Measurements from ENCODE around the gene UGP2. TPM values are rescaled to one million over a fixed set of nuclear protein-coding genes. Genes with fewer than 3 reads are reported as not detected.
A peak's percentile ranks its signal among the peaks of the same experiment; 100 is the strongest.

UGP2 gene
- total RNA-seq, 1 donor from 2014 or later = 314 TPM

GRCh38 chr2:63862806-63863205 is 21.1 kb downstream of the UGP2 start:
- Histone ChIP-seq H3K9me3 (ENCODE audit: insufficient read depth, low read depth, low read length) (no peaks in the 10 kb centered on the region), H4K20me1 (ENCODE audit: insufficient read depth, low read length) (peaks cover 5% of the 10 kb centered on the region), H3K4me1 (ENCODE audit: insufficient read depth, low read length) (peaks cover 6% of the 10 kb centered on the region), H3K27ac (ENCODE audit: low read depth, low read length) (peak overlapping the region; percentile 34), H3K36me3 (ENCODE audit: insufficient read depth, low read length) (peaks cover 20% of the 10 kb centered on the region), H3K27me3 (ENCODE audit: insufficient read depth, low read length) (no peaks in the 10 kb centered on the region), H2AFZ (ENCODE audit: low read depth, low read length) (no peak overlapping the region), H3K79me2 (ENCODE audit: insufficient read depth, low read length) (peaks cover 16% of the 10 kb centered on the region), H3K4me3 (ENCODE audit: insufficient read depth, low read depth, low read length) (no peak overlapping the region), H3K9ac (ENCODE audit: low read length) (peak overlapping the region; percentile 2), H3K4me2 (ENCODE audit: low read length) (peak overlapping the region; percentile 26)
- TF ChIP-seq EZH2 (IDR thresholded peaks at IDR 0.05; ENCODE audit: insufficient read depth, low read length) = no peak
- no peak for TF ChIP-seq CTCF (IDR thresholded peaks at IDR 0.05; ENCODE audit: insufficient read depth, low read depth, low read length)
- Mint-ChIP-seq H3K27ac (ENCODE audit: unreplicated experiment) (no peak overlapping the region), H3K36me3 (ENCODE audit: low read depth, unreplicated experiment) (peaks cover 11% of the 10 kb centered on the region), H3K4me1 (ENCODE audit: low read depth, unreplicated experiment) (peaks cover 23% of the 10 kb centered on the region), H3K9me3 (ENCODE audit: unreplicated experiment) (no peaks in the 10 kb centered on the region), H3K27me3 (ENCODE audit: low read depth, unreplicated experiment) (no peaks in the 10 kb centered on the region), H3K4me3 (ENCODE audit: unreplicated experiment) (no peak overlapping the region)
- DNase-seq (ENCODE audit: low read depth) (peak; percentile 77), FAIRE-seq (peak; percentile 54)

- TF ChIP-seq EZH2 (IDR thresholded peaks at IDR 0.05; ENCODE audit: insufficient read depth, low read length) (no peak), CTCF (IDR thresholded peaks at IDR 0.05; ENCODE audit: insufficient read depth, low read depth, low read length) (no peak)
- Histone ChIP-seq H3K36me3 (ENCODE audit: insufficient read depth, low read length) (peaks cover 16% of the 10 kb centered on the region), H3K4me1 (ENCODE audit: insufficient read depth, low read length) (peaks cover 6% of the 10 kb centered on the region), H3K27me3 (ENCODE audit: insufficient read depth, low read length) (no peaks in the 10 kb centered on the region), H3K9me3 (ENCODE audit: insufficient read depth, low read depth, low read length) (no peaks in the 10 kb centered on the region), H2AFZ (ENCODE audit: low read depth, low read length) (no peak overlapping the region), H3K27ac (ENCODE audit: low read depth, low read length) (no peak overlapping the region), H3K9ac (ENCODE audit: low read length) (no peak overlapping the region), H3K79me2 (ENCODE audit: insufficient read depth, low read length) (peaks cover 17% of the 10 kb centered on the region), H3K4me2 (ENCODE audit: low read length) (no peak overlapping the region), H4K20me1 (ENCODE audit: insufficient read depth, low read length) (peaks cover 9% of the 10 kb centered on the region), H3K4me3 (ENCODE audit: insufficient read depth, low read depth, low read length) (no peak overlapping the region)
- H3K4me1 Mint-ChIP-seq (ENCODE audit: low read depth, unreplicated experiment) = peaks cover 23% of the 10 kb centered on the region
- H3K4me3 Mint-ChIP-seq (ENCODE audit: unreplicated experiment) = no peak overlapping the region
- no peaks in the 10 kb centered on the region for H3K27me3 Mint-ChIP-seq (ENCODE audit: low read depth, unreplicated experiment)
- no peak overlapping the region for H3K27ac Mint-ChIP-seq (ENCODE audit: unreplicated experiment)
- no peaks in the 10 kb centered on the region for H3K9me3 Mint-ChIP-seq (ENCODE audit: unreplicated experiment)
- no peak for FAIRE-seq
- DNase-seq (ENCODE audit: low read depth) = no peak
- H3K36me3 Mint-ChIP-seq (ENCODE audit: low read depth, unreplicated experiment) = peaks cover 7% of the 10 kb centered on the region
Measured at GRCh38 chr2:63863707-63864106, 22.0 kb downstream of the UGP2 start.

GRCh38 chr2:63865159-63865799 is 23.6 kb downstream of the UGP2 start:
- peaks cover 9% of the 10 kb centered on the region for H4K20me1 ChIP-seq (ENCODE audit: insufficient read depth, low read length)
- H3K4me1 Mint-ChIP-seq (ENCODE audit: low read depth, unreplicated experiment) = peaks cover 23% of the 10 kb centered on the region
- H3K27me3 Mint-ChIP-seq (ENCODE audit: low read depth, unreplicated experiment) = no peaks in the 10 kb centered on the region
- no peak overlapping the region for H3K27ac Mint-ChIP-seq (ENCODE audit: unreplicated experiment)
- no peak overlapping the region for H3K4me3 ChIP-seq (ENCODE audit: insufficient read depth, low read depth, low read length)
- TF ChIP-seq CTCF (IDR thresholded peaks at IDR 0.05; ENCODE audit: insufficient read depth, low read depth, low read length) (no peak), EZH2 (IDR thresholded peaks at IDR 0.05; ENCODE audit: insufficient read depth, low read length) (no peak)
- H3K4me1 ChIP-seq (ENCODE audit: insufficient read depth, low read length) = peaks cover 6% of the 10 kb centered on the region
- no peaks in the 10 kb centered on the region for H3K9me3 ChIP-seq (ENCODE audit: insufficient read depth, low read depth, low read length)
- H3K27me3 ChIP-seq (ENCODE audit: insufficient read depth, low read length) = no peaks in the 10 kb centered on the region
- no peak overlapping the region for H3K4me3 Mint-ChIP-seq (ENCODE audit: unreplicated experiment)
- FAIRE-seq (no peak), DNase-seq (ENCODE audit: low read depth) (no peak)
- H2AFZ ChIP-seq (ENCODE audit: low read depth, low read length) = no peak overlapping the region
- no peak overlapping the region for H3K4me2 ChIP-seq (ENCODE audit: low read length)
- peaks cover 14% of the 10 kb centered on the region for H3K36me3 ChIP-seq (ENCODE audit: insufficient read depth, low read length)
- no peaks in the 10 kb centered on the region for H3K9me3 Mint-ChIP-seq (ENCODE audit: unreplicated experiment)
- H3K27ac ChIP-seq (ENCODE audit: low read depth, low read length) = no peak overlapping the region
- H3K36me3 Mint-ChIP-seq (ENCODE audit: low read depth, unreplicated experiment) = peaks cover 4% of the 10 kb centered on the region
- H3K9ac ChIP-seq (ENCODE audit: low read length) = no peak overlapping the region
- H3K79me2 ChIP-seq (ENCODE audit: insufficient read depth, low read length) = peaks cover 23% of the 10 kb centered on the region
